ENCODE measurements around the gene MTFMT. TPM values are rescaled to one million over a fixed set of nuclear protein-coding genes. Genes with fewer than 3 reads are reported as not detected.

The MTFMT gene
- total RNA-seq, 1 experiment from 2014 or later = 30.4 TPM

- Histone ChIP-seq H3K27me3 (ENCODE audit: insufficient read depth, low read length) (no peaks in the 10 kb centered on the region), H3K4me1 (ENCODE audit: control insufficient read depth in 1 of 2, insufficient read depth in 2 of 2, low read length in 2 of 2) (peaks cover 13 to 14% of the 10 kb centered on the region in 2 experiments), H4K20me1 (ENCODE audit: insufficient read depth) (no peaks in the 10 kb centered on the region), H3K9ac (ENCODE audit: low read length) (no peak overlapping the region), H3K4me2 (ENCODE audit: low read length) (no peak overlapping the region), H2AFZ (ENCODE audit: low read depth, low read length, poor library complexity, severe bottlenecking) (no peak overlapping the region), H3K79me2 (ENCODE audit: insufficient read depth, low read length) (no peaks in the 10 kb centered on the region), H3K9me2 (ENCODE audit: insufficient read depth) (no peaks in the 10 kb centered on the region), H3K4me3 (replicated peaks in 1 of 2; ENCODE audit: low read depth in 1 of 2, low read length in 2 of 2) (no peak overlapping the region), H3K9me3 (ENCODE audit: control insufficient read depth in 1 of 2, insufficient read depth in 1 of 2, low read depth in 1 of 2, low read length in 2 of 2) (no peaks in the 10 kb centered on the region), H3K27ac (ENCODE audit: low read depth, low read length) (no peak overlapping the region), H3K36me3 (ENCODE audit: control insufficient read depth in 1 of 2, insufficient read depth in 2 of 2, low read length in 2 of 2) (no peaks in the 10 kb centered on the region)
- no peak for ATAC-seq
- ChIA-PET RAD21 (ENCODE audit: low non-redundant PET in 1 of 2, low total read pairs in 2 of 2, uncharacterized antibody in 2 of 2, unreplicated experiment in 2 of 2) (no interaction called here), CTCF (interaction anchor here (1.5 kb wide), 1 partner anchor 8 kb away, joined by 3 read pairs; no protein-coding TSS in a partner anchor), POLR2A (no interaction called here)
- no peak for TF ChIP-seq TCF7L2 (IDR thresholded peaks at IDR 0.05; ENCODE audit: borderline replicate concordance, extremely low read depth, insufficient read depth, insufficient read length)
- TF ChIP-seq FOSL1 (IDR thresholded peaks at IDR 0.05; ENCODE audit: low read depth) = no peak
- no peak for TF ChIP-seq EZH2phosphoT487 (IDR thresholded peaks at IDR 0.05; ENCODE audit: borderline replicate concordance)
- no peak for TF ChIP-seq CEBPB (IDR thresholded peaks at IDR 0.05; ENCODE audit: low read depth)
- TF ChIP-seq, protein P1, sequence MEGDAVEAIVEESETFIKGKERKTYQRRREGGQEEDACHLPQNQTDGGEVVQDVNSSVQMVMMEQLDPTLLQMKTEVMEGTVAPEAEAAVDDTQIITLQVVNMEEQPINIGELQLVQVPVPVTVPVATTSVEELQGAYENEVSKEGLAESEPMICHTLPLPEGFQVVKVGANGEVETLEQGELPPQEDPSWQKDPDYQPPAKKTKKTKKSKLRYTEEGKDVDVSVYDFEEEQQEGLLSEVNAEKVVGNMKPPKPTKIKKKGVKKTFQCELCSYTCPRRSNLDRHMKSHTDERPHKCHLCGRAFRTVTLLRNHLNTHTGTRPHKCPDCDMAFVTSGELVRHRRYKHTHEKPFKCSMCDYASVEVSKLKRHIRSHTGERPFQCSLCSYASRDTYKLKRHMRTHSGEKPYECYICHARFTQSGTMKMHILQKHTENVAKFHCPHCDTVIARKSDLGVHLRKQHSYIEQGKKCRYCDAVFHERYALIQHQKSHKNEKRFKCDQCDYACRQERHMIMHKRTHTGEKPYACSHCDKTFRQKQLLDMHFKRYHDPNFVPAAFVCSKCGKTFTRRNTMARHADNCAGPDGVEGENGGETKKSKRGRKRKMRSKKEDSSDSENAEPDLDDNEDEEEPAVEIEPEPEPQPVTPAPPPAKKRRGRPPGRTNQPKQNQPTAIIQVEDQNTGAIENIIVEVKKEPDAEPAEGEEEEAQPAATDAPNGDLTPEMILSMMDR (IDR thresholded peaks at IDR 0.05 in 2 of 3, conservative IDR thresholded peaks at IDR 0.05 in 1 of 3; ENCODE audit: borderline replicate concordance in 1 of 3, insufficient read depth in 1 of 3, low read depth in 2 of 3, low read length in 2 of 3) = no peak
- TF ChIP-seq CBX3 (IDR thresholded peaks at IDR 0.05; ENCODE audit: low read depth) = no peak
- TF ChIP-seq POLR2A (IDR thresholded peaks at IDR 0.05; ENCODE audit: borderline replicate concordance, extremely low read depth, insufficient read depth, insufficient read length) = no peak
- no peak for TF ChIP-seq SP1 (IDR thresholded peaks at IDR 0.05; ENCODE audit: low read depth)
- no peak for TF ChIP-seq EGR1 (IDR thresholded peaks at IDR 0.05; ENCODE audit: low read depth)
- TF ChIP-seq ZBTB33 (IDR thresholded peaks at IDR 0.05; ENCODE audit: extremely low read depth, insufficient replicate concordance, low read length) = no peak
- no peak for TF ChIP-seq ZNF274 (IDR thresholded peaks at IDR 0.05; ENCODE audit: low read depth, low read length)
- BruUV-seq (replicated peaks) = no TSS peak
- no peak for DNase-seq (ENCODE audit: low read depth, low spot score)
- intact Hi-C loops (cut with micrococcal nuclease) = no loop called here
Observed at GRCh38 chr15:65062061-65062460, 32.6 kb upstream of the MTFMT start.

All from HCT116 (cell line).